ENCODE results near the gene CRIM1.

GRCh38 chr2:36516136-36516870, 160.7 kb downstream of the CRIM1 start:
- TF ChIP-seq POLR2A (IDR thresholded peaks at IDR 0.05) = no peak
- no peak for TF ChIP-seq CTCF (IDR thresholded peaks at IDR 0.05)
- no peak for TF ChIP-seq EP300 (IDR thresholded peaks at IDR 0.05)

Measured in upper lobe of left lung (tissue), 4 donors.